NCI-H2227 (cell line): ENCODE data around the gene LENG8.
"Not testable (repeated sequence)": the region's sequence is repeated elsewhere in the genome, so short reads cannot be mapped to it uniquely, and the experiment has no call there.

ENCODE experiments used
- DNase-seq: peaks from one replicate; lab custom pipeline; 2025; ENCODE audit not compliant: unreplicated experiment; lab: John Stamatoyannopoulos, UW

Gene LENG8

GRCh38 chr19:54460230-54461005, 11.4 kb downstream of the LENG8 start:
- no peak for DNase-seq

- no peak for DNase-seq
These were observed 12.2 kb downstream of the LENG8 start for GRCh38 chr19:54461210-54461609.

- no peak for DNase-seq
These were observed 12.6 kb downstream of the LENG8 start for GRCh38 chr19:54461613-54462012.

GRCh38 chr19:54462047-54462654, 13.2 kb downstream of the LENG8 start:
- no peak for DNase-seq

GRCh38 chr19:54462655-54463530, 13.9 kb downstream of the LENG8 start:
- DNase-seq, result no peak

GRCh38 chr19:54463531-54464043, 14.6 kb downstream of the LENG8 start, which contains the start of gene LENG9:
TSS of gene LENG9 (minus strand) at chr19:54463778. CDS start at chr19:54463526, 252 bp downstream.
- peak; percentile 89 for DNase-seq

- peak; percentile 96 for DNase-seq
These were observed 15.1 kb downstream of the LENG8 start for GRCh38 chr19:54464044-54464629.

GRCh38 chr19:54464630-54465425, 15.8 kb downstream of the LENG8 start:
- peak; percentile 96 for DNase-seq

GRCh38 chr19:54465426-54466109, 16.6 kb downstream of the LENG8 start:
- peak; percentile 71 for DNase-seq

GRCh38 chr19:54466110-54466480, 17.1 kb downstream of the LENG8 start:
- not testable (repeated sequence) for DNase-seq

GRCh38 chr19:54469496-54469934, 20.5 kb downstream of the LENG8 start:
- peak; percentile 62 for DNase-seq

GRCh38 chr19:54470276-54470887, 21.4 kb downstream of the LENG8 start:
- no peak for DNase-seq

- DNase-seq, result no peak
These were observed 22.2 kb downstream of the LENG8 start for GRCh38 chr19:54470991-54471782.

GRCh38 chr19:54473071-54473891, 24.3 kb downstream of the LENG8 start, which contains the start of gene CDC42EP5:
TSS of gene CDC42EP5 (minus strand) at chr19:54473296. CDS start at chr19:54465547, 7,749 bp downstream.
- peak; percentile 51 for DNase-seq

GRCh38 chr19:54473892-54474372, 24.9 kb downstream of the LENG8 start:
- DNase-seq, result no peak

GRCh38 chr19:54475706-54476105, 26.7 kb downstream of the LENG8 start:
- no peak for DNase-seq

- no peak for DNase-seq
These were observed 28.7 kb downstream of the LENG8 start for GRCh38 chr19:54477650-54478049.
